ENCODE data around the gene DMRT3.
"Not testable (repeated sequence)": the region's sequence is repeated elsewhere in the genome, so short reads cannot be mapped to it uniquely, and the experiment has no call there.

Gene DMRT3

DNA sequence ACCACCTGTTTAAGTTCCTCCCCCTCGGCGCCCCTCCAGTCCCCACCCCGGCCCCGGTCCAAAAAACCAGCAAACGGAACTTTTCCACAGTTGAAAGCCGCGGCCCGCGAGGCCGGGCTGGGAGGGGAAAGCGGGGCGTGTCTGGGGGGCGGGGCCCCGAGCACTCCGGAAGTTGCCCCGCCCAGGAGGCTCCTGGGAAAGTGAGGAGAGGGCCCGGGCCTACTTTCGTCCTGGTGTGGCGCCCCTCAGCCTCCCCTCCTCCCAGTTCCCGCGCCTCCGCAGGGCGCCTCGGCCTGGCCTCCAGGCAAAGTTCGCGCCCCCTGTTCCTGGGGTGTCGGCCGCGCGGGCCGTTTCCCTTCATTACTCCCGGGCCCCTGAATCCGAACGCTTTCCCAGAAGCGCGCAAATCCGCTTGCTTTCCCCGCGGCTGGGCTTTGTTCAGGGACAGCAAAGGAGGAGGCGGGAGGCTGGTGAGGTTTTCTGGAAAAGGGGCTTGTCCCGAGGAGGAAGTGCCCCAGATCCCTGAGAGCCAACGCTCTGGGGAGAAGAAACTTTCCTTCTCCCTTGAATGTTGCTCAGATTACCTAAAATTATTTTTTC, 4.5 kb upstream of the DMRT3 start:
- no peak for DNase-seq

GRCh38 chr9:972501-973294, 3.8 kb upstream of the DMRT3 start:
- DNase-seq: no peak

DNA sequence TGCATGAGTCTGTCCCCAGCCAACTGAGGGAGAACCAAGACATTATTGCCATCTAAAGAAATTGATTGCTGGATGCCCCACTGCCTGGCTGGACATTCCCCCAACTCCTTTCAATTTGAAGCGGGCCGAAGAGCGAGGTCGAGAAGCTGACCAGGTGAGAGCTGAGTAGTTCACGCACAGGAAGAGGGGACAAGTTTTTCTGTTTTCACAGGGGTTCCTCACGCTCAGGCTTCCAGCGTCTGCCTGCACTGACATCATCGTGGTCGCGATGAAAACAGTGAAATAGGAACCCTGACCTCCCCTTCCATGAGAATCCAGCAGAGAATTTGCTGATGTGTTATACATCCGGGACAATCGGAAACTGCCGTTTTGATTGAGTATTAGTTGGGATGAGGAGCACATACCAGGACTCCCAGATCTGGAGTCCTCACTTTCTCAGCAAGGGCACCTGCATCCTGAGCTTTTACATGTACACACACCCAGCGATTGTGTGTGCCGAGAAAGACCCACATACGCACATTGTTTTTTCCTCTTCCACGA, 3.1 kb upstream of the DMRT3 start:
- no peak for DNase-seq

GRCh38 chr9:974031-974995, 2.1 kb upstream of the DMRT3 start:
- no peak for DNase-seq

GRCh38 chr9:974996-975739, 1.3 kb upstream of the DMRT3 start:
- DNase-seq: no peak

DNA sequence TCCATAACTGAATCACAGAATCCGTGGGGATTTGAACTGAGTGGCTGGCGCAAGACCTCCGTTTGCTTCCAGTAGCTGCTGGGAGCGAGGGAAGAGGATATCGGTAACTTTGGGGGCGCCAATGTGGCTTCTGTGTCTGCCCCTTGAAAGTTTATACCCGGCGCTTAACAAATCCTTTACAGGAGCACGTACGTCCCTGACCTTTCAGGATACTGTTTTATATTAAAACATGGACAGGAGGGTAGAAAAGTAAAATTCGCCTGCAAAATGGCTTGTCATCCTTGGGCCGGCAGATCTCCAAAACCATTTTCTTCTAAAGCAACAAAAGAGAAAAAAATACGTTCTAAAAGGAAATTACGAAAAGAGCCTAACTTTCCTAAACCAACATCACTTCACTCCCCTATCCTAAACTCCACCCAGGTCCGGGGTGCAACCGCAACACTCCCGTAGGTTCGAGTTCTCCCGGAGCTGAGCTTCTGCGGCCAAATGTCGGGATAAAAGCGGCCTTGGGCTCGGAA, 656 bp upstream of the DMRT3 start:
- DNase-seq: no peak

DNA sequence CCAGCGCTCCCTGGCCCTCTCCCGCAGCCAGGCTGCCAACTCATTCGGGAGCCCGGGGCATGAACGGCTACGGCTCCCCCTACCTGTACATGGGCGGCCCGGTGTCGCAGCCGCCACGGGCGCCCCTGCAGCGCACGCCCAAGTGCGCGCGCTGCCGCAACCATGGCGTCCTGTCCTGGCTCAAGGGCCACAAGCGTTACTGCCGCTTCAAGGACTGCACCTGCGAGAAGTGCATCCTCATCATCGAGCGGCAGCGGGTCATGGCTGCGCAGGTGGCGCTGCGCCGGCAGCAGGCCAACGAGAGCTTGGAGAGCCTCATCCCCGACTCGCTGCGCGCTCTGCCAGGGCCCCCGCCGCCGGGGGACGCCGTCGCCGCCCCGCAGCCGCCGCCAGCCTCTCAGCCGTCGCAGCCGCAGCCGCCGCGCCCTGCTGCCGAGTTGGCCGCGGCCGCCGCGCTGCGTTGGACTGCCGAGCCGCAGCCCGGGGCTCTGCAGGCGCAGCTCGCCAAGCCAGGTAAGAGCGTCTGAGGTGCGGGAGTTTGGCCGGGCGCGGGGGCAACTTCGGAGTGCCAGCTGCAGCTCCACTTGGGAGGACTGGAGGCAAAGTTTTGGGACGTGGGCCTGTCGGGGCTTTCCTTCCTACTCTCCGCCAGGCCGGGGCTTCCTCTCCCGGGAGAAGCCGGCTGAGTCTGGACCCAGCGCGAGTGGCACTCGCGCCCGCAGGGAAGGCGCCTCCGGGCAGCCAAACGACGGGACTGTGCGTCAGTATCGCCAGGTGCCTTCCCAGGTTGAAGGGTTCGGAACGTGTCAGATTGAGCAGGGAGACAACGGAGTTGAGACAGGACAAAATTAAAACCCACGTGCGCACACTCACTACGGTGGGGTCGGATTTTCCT, 735 bp downstream of the DMRT3 start:
- no peak for DNase-seq

DNA sequence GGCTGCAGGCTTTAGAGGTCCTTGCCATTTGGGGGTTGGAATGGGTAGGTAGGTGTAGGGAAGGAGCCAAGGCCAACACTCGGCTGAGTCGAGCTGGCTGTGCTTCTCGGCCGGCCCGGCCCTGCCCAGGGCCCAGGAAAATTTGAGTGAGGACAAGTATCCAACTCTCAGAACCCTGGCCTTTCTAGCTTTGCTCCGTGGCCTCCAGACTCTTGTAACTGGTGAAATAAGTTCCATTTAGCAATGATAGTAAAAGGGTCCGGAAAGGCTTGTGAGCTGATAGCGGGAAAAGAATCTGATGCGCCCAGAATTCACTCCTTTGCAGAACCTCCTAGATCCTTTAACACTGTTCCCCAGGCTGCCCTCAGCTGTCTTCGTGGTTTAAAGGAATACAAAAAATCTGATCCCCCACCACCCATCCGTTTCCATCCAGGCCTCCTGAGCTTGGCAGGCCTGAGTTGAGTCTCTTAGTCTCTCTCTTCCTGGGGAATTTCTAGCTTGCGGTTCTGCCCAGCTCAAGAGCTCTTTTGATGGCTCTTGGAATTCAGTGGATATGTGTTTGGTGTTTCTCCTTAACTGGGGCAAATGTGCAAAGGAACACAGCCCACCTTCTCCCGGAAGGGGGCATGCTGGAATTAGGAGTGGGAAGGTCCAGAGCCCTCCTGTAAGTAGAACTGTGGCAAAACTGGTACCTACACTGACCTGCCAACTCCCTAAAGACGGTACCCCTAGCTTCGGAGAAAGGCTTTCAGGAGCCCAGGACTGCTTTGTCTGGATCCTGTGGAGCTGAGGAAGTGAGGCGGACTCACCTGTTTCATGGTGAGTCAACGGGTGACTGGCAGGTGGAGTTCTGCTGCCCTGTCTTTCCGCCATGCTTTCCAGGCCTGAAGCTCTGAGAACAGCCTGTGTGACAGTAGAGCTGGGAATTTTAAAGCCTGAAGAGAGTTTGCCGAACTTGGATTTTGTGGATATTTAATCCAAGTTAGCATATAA, 1.7 kb downstream of the DMRT3 start:
- DNase-seq: no peak

- DNase-seq: no peak
These were observed 3.5 kb downstream of the DMRT3 start for GRCh38 chr9:979983-980382.

- DNase-seq: no peak
These were observed 4.2 kb downstream of the DMRT3 start for GRCh38 chr9:980640-981039.

- DNase-seq: no peak
These were observed 5.0 kb downstream of the DMRT3 start for GRCh38 chr9:981491-981898.

- no peak for DNase-seq
These were observed 6.2 kb downstream of the DMRT3 start for GRCh38 chr9:982394-983230.

DNA sequence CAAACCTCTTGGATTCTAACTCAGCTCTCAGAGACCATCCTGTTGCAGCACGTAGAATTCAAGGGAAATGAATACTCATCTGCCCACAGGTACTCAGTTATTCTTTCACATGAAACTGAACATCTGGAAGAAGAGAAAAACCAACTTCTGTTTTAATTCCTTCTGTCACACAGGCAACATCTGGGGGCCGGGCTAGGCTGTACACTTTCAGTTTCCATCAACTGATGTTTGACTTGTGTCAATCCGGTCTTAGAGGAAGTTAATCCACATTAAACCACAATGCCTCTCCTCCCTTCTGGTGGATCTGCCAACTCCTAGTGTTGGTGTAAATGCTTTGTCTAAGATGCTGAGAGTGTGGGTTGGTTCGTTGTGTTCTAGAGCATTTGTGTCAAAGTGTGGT, 17.6 kb downstream of the DMRT3 start:
- DNase-seq: no peak

- no peak for DNase-seq
These were observed 18.7 kb downstream of the DMRT3 start for GRCh38 chr9:995192-995591.

GRCh38 chr9:995781-996180, 19.3 kb downstream of the DMRT3 start:
- DNase-seq: no peak

DNA sequence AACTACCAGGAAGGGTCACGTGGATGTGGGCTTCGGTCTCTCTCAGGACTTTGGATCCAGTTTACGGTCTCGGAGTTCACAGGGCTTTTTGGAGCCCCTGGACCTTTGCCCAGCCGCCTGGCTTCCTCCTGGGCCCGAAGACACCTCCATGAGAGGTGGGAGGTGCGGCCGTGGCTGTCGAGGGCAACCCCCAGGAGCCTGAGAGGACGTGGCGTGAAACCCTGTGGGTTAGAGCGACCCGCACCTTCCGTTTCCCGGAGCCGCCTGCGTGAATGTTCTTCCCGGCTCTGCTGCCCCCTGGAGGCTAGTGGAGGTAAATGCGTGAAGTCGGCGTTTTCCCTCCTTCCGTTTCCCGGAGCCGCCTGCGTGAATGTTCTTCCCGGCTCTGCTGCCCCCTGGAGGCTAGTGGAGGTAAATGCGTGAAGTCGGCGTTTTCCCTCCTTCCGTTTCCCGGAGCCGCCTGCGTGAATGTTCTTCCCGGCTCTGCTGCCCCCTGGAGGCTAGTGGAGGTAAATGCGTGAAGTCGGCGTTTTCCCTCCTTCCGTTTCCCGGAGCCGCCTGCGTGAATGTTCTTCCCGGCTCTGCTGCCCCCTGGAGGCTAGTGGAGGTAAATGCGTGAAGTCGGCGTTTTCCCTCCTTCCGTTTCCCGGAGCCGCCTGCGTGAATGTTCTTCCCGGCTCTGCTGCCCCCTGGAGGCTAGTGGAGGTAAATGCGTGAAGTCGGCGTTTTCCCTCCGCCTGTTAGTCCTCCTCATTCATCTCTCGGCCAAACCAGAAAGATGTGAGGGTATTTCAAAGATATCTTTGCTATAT, 22.1 kb downstream of the DMRT3 start:
- DNase-seq: not testable (repeated sequence)

GRCh38 chr9:1001838-1002237, 25.4 kb downstream of the DMRT3 start:
- DNase-seq: no peak

- no peak for DNase-seq
These were observed 26.2 kb downstream of the DMRT3 start for GRCh38 chr9:1002678-1003077.
